Measurements from ENCODE around the gene ARSK.

DNA sequence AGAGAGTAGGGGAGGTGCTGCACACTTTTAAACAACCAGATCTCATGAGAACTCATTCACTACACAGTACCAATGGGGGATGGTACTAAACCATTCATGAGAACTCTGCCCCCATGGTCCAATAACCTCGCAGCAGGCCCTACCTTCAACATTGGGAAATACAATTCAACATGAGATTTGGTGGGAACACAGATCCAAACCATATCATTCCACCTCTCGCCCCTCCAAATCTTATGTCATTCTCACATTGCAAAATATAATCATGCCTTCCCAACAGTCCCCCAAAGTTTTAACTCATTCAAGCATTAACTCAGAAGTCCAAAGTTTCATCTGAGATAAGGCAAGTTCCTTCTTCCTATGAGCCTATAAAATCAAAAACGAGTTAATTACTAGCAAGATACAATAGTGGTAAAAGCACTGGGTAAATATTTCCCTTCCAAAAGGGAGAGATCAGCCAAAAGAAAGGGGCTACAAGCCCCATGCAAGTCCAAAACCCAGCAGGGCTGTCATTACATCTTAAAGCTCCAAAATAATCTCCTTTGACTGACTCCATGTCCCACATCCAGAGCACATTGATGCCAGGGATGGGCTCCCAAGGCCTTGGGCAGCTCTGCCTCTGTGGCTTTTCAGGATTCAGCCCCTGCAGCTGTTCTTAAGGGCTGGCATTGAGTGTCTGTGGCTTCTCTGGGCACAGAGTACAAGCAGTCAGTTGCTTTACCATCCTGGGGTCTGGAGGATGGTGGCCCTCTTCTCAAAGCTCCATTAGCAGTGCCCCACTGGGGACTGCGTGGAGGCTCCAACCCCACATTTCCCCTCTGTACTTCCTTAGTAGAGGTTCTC is 73.3 kb downstream of the ARSK start:
- TF ChIP-seq, protein P1, sequence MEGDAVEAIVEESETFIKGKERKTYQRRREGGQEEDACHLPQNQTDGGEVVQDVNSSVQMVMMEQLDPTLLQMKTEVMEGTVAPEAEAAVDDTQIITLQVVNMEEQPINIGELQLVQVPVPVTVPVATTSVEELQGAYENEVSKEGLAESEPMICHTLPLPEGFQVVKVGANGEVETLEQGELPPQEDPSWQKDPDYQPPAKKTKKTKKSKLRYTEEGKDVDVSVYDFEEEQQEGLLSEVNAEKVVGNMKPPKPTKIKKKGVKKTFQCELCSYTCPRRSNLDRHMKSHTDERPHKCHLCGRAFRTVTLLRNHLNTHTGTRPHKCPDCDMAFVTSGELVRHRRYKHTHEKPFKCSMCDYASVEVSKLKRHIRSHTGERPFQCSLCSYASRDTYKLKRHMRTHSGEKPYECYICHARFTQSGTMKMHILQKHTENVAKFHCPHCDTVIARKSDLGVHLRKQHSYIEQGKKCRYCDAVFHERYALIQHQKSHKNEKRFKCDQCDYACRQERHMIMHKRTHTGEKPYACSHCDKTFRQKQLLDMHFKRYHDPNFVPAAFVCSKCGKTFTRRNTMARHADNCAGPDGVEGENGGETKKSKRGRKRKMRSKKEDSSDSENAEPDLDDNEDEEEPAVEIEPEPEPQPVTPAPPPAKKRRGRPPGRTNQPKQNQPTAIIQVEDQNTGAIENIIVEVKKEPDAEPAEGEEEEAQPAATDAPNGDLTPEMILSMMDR (conservative IDR thresholded peaks at IDR 0.05; ENCODE audit: low read depth, low read length): no peak
- no peak for TF ChIP-seq EZH2 (IDR thresholded peaks at IDR 0.05; ENCODE audit: borderline replicate concordance, low read depth, low read length, poor library complexity, severe bottlenecking)
